GM18861 (cell line): ENCODE data around the gene NFRKB.
A peak's percentile ranks its signal among the peaks of the same experiment; 100 is the strongest.

Source experiments
- ATAC-seq: cut with Tn5 transposase; IDR thresholded peaks from one replicate; pipeline ENCODE4 v1.9.1; 2021; ENCODE audit not compliant: unreplicated experiment

NFRKB gene

DNA sequence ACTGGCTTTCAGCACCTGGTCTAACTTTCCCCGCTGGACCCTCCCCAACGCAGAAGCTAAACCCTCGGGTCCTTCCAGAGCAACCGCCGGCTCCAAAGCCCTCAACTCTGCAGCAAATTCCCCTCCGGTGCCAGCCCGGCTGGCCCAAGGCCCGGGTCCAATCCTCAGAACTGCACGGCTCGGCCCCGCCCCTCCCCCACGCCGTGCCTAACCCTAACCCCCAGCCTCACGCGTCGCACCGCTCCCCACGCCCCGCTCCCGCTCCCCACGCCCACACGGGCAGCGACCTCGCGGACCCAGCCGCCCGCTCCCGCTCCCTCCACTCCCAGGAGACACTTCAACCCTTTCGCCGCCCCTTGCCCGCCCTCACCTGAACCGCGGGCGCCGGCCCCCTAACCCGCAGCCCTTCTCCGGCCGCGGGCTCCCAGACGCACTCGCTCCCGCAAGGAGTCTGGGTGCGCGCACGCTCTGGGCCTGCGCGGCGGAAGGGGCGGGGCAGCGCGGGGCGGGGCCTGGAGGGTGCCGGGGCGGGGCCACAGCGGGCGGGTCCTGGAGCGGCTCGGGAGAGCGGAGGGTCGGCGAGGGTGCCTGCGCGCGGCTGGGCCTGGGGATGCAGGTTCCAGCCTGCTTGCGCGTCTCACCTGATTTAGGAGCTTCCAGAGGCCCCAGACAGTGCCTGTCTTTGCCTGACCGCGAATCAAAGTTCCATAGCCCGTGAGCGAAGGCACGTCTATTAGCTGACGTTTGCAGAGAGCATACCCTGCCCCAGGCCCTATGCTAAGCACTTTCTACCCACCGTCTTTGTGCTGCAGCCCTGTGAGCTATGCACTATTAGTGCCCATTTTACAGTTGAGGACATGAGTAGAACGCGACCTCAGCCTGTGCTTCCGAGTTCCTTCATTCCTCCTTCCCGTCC, at the start of gene NFRKB:
Gene NFRKB (minus strand): TSS at position 453 of the 916 bp plus-strand sequence. CDS start 2,729 bp downstream, outside the sequence.
- ATAC-seq = peak; percentile 73

DNA sequence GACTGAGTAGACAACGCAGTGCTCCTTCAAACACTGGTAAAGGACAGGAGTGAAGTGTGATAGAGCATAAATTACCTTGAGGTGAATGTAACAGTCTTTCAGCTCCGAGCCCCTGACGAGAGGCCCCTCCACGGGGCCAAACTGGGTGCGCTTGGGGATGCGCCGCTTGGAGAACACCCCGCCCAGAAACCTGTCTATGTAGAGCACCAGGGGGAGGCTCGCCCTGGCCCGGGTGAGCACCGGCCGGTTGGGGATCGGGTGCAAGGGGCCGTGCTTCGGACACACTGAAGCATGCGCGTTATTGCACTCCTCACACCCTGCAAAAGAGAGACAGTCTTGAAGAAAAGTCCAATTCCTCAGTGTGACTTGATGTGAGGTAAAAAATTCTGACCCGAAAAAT, 49.3 kb upstream of the NFRKB start:
- no peak for ATAC-seq

- ATAC-seq = no peak
These were observed 47.7 kb upstream of the NFRKB start for GRCh38 chr11:129943036-129943435.

DNA sequence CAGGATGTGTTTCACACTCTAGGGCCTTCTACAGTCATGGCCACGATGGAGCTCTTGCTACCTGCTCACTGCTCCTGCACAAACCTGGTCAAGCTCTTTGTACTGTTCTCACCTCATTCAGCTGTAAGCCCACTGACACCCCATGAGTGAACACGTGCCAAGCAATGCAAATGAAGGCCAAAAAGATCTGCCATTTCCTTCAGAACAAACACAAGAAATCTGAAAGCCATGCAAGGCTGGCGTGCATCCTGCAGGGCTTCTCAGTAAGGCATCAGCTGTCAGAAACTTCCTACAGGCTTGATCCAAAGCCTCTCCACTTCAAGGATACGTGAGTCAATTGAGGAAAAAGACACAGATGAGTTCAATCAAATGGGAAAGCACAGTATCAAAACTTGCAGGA, 44.1 kb upstream of the NFRKB start:
- ATAC-seq = no peak

- ATAC-seq = no peak
These were observed 43.4 kb upstream of the NFRKB start for GRCh38 chr11:129938764-129939163.

- no peak for ATAC-seq
These were observed 42.3 kb upstream of the NFRKB start for GRCh38 chr11:129937592-129938238.

- ATAC-seq = no peak
These were observed 40.3 kb upstream of the NFRKB start for GRCh38 chr11:129935723-129936122.

- no peak for ATAC-seq
These were observed 38.5 kb upstream of the NFRKB start for GRCh38 chr11:129933891-129934290.

GRCh38 chr11:129933262-129933661, 37.9 kb upstream of the NFRKB start:
- ATAC-seq = no peak

- no peak for ATAC-seq
These were observed 37.1 kb upstream of the NFRKB start for GRCh38 chr11:129932381-129933067.

- ATAC-seq = no peak
These were observed 35.4 kb upstream of the NFRKB start for GRCh38 chr11:129930743-129931142.

DNA sequence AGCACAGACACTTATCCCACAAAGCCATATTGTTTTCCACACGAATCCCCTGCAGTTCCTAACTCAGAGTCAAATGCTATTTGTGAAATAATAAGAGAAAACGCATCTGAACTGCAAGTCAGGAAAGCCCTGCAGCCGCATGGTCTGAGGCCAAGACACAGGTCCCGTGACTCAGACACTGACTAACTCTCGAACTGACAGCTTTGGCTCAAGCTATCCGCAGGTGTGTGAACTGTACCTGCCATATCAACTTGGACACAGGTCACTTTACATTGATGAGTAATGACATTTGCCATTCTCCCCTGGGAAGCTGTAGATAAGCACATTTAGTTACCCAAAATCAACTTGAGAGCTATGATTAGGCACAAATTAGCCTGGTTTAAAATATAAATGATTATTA, 34.9 kb upstream of the NFRKB start:
- no peak for ATAC-seq

DNA sequence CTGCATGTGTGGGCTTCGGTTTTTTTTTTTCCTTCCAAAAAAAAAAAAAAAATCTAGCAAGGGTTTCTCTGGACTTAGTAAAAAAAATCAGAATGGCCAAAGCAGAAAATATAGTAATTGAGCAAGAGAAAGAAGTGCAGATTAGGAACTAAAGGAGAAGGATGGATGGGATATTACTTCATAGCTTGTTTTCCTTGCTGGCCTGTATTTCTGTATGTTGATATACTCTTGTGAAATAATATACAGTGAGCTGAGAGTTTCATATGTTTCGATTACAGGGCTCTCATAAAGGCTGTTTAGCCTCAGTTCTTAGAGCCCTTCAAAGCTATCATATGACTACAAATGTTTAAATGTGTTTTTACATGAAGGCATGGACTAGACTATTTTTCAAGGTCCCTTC, 34.3 kb upstream of the NFRKB start:
- ATAC-seq = no peak

DNA sequence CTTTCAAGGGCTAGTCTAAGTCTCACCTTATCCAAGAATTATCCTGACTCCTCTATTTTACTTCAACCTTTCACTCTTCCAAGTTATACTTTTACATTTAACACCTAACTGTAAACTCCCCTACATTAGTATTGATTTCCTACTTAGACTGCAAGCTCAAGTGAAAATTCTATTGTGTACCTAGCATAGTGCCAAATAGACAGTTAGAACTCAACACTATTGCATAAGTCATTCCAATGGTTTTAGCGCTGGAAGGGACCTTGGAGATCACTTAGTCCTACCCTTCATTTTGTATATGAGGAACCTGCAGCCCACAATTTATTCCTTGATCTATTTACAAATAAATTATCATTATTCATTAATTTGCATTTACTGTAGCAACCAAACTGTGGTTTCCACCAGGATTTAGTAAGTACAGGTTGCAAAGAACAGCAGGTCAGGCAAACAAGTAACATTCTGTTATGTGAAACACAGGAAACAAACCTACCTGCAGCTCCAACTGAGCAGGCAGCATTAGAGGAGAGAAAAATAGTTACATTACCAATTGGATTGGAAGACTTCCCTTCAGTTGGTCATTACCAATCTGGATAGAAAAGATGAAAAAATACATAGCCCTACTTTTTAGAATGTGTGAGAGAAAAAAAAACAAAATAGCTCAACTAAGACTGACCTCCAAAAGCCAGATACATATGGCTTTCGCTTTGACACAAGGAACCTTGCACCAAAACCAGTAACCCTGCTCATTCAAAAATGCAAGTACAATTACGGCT, 33.7 kb upstream of the NFRKB start:
- ATAC-seq = no peak

DNA sequence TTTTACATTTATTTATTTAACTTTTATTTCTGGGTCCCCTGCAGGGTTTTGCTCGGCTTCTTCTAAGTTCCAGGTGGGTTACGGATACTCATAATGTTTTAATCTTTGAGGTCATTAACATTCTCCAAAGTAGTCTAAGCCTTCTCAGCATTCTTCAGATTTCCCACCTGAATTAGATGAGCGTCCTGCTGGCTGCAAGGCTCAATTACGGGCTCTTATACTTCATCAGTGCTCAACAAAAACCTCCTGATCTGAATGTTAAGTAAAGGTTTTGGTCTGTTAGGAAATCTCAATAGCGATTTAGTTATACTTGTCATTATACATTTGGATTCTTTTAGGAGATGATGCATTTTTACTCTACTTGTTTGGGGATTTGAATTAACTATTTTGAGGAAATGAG, 27.3 kb upstream of the NFRKB start:
- ATAC-seq = no peak

DNA sequence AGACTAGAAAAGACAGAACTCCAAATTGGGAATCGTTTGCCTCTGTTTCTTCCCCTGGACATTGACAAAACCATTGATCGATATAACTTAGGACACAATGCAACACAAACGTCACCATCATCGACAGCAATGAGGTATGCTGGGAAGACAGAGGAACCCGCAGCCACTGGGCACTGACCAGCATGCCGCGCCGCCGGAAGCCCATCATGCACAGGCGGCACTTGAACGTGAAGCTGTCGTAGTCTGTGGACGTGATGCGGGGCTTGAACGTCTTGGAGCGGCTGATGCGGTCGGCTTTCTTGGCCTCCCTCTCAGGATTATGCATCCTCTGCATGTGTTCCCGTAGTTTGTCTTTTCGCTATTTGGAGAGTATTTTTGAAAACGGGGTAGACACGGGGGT, 23.0 kb upstream of the NFRKB start:
- no peak for ATAC-seq

DNA sequence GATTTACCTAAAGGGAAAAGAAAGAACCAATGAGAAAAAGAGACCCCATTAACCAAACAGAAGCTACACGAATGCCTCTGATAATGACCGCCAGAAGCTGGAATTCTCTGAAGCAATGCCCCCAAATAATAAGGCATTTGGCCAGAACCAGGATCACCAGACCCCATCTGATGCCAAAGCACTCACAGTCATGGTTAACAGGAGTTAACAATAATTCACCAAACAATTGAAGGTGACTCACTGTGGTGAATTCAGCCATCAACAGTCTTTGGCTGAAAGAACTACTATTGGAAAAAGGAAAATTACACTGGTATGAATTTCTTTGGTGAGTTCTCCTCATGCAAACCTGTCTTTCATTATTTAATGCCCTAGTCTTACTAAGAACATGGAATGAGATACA, 21.9 kb upstream of the NFRKB start:
- ATAC-seq = no peak

- ATAC-seq = no peak
These were observed 15.9 kb upstream of the NFRKB start for GRCh38 chr11:129911298-129911697.

- no peak for ATAC-seq
These were observed 15.0 kb upstream of the NFRKB start for GRCh38 chr11:129910360-129910759.

DNA sequence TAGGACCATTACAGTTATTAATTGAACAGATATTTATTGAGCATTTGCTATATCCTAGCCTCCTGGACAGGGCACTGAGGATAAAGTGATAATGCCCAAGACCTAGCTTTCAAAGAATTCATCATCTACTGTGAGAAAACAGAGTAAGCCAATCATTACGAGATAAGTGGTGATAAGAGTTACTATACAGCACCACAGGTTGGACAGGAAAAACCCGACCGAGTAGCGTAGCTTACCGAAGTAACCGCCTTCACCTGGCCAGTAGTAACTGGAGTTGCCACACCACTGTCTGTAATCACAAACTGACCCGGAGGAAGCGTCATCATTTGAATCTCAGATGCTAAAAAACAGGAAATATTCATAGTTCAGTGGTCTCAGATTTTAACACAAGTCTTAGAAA, 10.0 kb upstream of the NFRKB start:
- no peak for ATAC-seq

GRCh38 chr11:129896062-129896461, 684 bp upstream of the NFRKB start:
- ATAC-seq = no peak
